UCSD-AML1 (cell line): ENCODE results near the gene YBX2.

Experiments used
- DNase-seq: peaks from one replicate; lab custom pipeline; 2025; ENCODE audit not compliant: unreplicated experiment; lab: John Stamatoyannopoulos, UW

Gene YBX2

DNA sequence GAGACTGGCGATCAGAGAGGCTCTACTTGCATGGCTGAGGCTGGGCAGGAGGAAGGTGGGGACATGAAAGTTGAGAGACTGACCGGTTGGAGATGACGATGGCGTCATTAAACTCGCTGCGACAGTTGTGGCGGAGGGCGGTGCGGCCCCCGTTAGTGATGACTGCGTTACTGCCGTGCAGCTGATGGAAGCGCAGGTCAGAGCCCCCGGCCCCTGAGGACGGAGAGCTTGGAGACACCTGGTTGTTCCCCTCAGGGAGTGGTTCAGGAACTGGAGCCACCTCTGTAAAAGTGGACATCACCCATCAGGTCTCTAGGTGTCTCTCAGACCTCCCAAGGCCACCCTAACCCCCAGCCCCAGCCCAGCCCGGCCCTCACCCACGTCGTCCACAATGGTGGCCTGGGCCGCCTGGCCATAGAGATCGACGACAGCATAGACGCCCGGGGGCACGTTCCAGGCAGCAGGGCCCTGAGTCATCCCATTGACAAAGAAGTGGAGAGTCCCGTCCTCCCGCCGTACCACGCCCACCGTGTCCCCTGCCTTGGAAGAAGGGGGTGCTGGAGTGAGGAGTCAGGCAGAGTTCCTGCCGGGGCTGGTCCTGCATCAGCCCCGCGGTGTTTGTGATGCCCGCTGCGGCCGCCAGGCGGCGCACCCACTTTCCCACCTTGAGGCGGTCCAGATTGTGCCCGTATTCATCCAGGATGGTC, 29.4 kb upstream of the YBX2 start:
- peak; percentile 48 for DNase-seq

DNA sequence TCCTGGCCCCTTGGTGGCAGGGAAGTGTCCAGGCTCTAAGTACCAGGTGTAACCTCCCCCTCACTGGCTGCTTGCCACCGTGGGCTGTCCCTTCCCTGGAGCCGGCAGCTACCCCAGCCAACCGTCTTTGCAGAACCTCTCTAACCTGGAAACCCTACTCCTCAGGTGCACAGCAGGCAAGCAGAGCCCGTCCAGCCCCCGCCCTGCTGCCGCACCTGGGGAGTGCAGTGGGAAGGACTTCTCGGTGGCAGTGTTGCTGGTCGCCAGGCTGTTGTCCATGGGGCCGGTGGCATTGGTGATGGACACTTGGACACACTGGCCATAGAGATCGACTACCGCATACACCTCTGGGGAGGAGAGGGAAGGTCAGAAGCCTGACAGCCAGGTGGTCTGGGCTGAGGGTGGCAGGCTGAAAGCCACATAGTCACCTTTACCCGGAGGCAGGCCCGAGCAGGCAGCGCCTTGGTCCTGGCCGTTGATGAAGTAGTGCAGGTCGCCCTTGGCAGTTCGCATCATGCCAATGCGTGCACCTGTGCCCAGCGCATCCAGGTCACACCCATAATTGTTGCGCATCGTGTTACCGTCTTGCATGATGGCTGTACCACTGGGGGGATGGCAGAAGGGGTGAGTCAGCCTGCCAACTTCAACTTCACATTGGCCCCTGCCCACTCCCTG, 28.2 kb upstream of the YBX2 start:
- no peak for DNase-seq

DNA sequence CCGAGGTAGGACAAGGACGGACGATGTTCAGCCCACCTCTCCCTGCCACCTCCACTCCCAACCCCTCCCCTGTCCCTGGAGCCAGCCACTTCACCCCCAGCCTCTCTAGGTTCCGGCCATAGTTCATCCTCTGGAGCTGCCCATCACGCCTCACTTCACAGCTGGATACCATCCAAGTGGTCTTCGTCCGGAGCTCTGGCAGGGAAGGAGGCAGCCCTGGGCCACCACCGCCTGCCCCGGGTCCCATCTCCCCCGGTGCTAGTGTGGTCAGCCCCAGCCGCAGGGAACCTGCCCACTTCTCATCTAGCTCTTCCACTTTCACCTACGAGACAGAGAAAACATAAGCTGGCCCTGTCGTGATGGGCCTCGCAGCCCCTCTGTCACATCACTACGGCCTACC, 27.0 kb upstream of the YBX2 start:
- no peak for DNase-seq

DNA sequence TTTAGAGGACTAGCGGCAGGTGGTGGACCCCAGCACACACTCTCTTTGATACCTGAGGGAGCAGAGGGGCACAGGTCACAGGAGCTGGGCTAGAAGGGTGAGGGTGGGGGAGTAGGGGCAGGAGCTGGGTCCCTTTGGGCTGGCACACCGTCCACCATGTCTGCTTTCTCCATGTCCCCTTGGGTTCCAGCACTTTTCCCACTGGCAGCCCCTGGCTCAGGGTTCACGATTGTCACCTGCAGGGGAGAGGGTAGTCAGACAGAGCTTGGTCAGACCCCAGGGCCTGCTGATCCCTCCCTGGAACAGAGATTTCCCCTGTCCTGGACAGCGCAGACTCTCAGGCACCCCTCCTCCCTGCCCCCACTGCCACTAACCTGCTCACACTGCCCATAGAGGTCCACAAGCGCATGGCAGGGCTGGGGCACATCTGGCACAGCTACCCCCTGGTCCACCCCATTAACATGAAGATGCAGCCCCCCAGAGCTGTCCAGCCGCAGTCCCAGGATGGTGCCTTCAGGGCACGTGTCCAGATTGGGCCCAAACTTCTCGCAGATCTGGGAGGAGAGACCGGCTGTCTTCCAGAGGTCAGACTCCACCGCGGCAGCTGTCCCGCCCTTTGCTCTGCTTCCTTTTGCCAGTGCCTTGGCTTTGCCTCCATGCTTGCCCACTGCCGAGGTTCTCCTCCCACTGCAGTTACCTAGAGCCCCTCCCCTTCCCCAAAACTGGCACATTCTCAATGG, 23.9 kb upstream of the YBX2 start:
- no peak for DNase-seq

DNA sequence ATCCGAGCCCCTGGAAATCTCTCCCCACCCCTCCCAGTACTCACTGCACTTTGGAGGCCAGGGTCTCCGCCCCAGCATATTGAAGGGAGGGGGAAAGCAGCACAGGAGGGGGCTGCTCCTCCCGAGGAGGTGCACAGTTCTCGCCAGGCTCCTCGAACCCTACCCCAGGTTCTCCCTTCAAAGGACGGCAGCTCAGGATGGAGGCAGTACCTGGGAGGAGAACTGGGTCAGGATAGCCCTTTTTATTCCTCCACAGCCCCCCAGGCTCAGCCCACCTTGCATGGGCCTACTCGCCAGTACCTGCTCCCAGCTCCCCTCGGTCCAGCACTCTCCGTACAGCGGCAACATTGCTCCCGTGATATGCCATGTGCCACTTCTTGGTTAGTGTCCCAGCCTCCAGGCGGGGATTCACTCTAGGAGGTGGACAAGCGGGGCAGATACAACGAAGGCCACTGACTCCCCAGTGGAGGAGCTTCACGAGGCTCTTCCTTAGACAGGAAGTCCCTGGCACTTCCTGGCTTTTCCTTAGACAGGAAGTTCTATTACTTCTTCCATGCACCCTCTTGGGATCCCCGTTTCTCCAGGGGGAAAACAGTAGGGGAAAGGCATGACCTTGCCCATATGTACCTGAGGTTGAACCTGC, 22.8 kb upstream of the YBX2 start:
- DNase-seq = no peak

DNA sequence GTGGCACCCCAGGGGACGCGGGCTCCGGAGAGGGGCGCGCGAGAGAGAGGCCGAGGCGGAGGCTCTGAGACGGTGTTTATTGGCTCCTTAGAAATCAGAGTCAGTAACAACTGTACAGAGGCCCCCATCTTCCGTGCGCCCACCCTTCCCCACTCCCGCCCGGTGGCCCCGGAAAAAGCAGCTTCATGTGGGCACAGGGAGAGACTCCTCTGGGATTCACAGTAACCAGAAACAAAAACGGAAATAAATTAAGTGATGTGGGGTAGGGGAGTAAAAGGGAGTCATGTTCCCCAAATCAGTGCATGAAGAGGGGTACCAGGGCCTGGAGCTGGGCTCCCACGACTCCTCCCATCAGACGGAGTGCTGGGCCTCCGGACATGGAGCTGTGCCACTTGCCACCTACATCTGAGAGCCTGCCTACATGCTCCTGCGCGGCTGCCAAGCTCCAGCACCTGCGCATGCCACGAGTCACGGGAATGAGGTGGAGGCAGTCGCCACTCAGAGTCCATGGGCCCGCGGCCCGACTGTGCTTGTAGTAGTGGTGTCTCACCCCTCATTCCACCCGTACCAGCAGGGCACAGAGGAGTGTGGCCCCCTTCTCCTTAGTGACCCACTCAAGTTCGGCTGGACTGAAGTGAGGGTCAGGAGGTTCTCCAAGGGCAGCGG, 21.3 kb upstream of the YBX2 start:
- DNase-seq = no peak

DNA sequence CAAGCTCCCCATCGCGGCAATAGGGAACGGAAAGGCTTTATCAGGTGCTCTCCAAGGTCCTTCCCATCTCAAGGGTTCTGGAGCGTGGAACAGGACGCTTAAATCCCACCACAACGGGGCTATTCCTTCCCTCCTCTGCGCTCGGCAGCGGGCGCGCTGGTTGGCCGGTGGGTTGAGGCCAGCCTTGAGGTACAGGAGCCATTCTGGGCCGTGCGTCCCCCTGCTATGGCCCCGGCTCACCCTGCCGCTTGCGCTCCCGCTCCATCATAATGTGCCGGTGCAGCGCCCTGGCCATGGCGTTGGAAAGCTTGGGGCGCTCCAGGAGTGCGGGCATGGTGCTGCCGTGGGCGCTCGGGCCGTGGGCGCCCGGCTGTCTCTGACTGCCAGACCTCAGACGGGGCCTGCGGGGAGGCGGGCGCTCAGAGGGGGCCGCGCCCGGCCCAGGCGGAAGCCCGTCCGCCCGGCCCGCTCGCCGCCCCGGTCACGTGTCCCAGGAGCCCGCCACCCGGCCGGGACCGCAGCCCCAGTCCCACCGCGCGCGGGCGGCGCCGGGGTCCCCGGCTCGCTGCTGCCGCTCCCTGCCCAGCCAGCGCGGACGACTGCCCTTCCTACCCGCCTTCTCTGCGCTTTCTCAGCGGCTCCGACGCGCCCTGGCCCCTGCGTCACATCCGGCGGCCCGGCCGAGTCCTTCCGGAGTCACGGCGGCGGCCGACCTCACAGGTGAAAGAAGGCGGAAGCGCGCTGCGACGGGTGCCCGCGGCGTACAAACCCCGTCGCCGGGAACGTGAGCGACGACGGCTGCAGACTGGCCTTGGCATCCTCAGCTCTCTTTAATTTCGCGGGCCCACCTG, 20.5 kb upstream of the YBX2 start, which contains the start of gene GPS2:
Gene GPS2, minus strand, starts transcription at position 642 of the 851 bp plus-strand sequence. Its CDS starts 308 bp downstream, at position 334.
- DNase-seq = peak; percentile 85

DNA sequence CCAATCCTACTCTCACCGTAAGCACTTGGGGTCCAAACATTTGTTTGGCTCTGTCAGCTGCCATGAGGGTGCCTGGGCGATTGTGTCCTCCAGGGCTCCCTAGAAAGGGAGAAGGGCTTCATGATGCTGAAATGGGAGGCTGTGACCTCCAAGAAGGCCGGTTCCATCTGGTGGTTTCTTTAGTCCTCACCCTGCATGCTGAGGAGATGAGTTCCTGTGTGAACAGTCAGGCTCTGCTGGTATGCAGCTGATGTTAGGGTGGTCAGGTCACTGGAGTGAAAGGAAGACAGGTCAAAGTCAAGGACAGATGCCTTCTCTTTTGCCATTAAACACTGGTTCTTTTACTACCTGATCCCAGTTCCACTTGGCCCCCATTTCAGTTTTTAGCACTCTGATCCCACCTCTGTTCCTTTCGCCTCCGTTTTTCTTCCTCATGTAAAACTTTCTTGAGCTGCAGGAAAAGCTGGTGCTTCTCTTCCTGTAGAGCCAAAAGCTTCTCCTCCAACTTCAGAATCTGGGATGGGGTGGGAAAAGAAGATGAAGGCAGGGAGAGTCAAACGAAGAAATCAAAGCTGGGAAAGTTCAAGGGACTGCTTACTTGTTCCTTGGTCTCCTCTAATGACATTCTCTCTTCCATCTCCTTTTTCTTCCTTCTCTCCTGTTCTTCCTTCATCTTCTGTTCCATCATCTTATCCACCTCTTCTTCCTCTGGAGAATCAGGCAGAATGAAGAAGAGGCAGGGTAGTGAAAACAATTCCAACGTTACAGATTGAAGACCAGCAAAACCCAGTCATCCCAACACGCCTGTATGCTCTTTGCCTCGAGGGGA, 19.7 kb upstream of the YBX2 start:
- DNase-seq = no peak

DNA sequence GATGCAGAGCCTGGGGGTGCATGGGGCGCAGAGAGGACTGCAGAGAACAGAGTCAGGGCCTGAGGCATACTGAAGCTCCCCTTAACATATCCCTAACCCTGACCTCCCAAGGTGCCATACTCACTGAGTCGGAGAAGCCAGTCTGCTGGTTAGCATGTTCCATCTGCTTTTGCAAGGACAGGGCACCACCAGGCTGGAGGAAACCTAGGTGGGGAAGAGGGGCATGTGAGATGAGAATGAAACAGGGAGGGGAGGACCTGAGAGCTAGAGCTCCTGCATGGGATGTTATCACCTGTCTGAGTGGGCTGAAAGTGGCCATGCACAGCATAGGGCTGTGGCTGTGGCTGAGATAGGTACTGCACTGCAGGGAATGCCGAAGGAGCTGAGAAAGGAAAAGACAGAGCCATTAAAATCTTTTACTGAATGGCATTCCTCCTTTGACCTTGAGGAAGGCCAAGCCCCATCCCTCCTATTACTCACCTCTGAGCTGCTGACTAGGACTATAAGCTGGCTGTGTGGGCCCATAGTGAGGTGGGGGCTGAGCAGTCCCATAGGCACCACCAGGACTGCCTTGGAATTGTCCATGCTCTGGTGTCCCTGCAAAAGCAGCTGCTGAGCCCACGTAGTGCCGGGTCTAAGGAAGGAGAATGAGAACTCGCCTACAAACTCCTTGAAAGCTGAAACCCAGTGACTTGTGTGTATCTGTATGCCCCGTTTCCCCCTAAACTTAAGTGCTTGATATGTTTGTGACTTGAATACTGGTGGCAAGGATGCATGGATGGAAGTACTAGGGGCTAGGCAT, 18.9 kb upstream of the YBX2 start:
- DNase-seq = no peak

DNA sequence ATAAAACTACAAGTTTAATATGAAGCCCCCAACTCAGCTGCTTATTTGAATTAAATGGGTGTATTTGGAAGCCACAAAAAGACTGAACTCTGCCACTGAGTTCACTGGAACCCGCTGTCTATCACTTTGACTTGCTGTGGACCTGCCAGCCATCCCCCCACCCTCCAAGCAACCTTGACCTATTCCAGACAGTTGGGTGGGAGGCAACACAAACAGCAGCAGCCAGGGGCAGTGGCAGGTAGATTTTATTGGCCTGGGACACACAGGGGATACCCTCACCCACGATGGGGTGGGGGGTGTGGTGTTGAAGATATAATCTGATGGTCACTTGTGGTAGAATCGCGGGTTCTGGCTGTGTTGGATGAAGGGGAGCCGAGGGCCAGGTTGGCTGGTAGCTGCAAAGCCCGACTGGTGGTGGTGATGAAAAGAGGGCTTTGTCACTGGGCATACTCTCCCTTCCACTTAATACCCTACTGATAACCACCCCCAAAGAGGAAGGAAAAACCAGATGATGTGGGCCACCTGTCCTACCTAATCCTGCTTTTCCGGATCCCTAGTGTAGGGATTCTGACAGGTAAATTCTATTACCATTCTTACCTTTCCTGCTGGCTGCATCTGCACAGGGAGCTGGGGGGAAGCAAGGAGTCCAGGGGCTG, 18.1 kb upstream of the YBX2 start:
- DNase-seq = no peak

DNA sequence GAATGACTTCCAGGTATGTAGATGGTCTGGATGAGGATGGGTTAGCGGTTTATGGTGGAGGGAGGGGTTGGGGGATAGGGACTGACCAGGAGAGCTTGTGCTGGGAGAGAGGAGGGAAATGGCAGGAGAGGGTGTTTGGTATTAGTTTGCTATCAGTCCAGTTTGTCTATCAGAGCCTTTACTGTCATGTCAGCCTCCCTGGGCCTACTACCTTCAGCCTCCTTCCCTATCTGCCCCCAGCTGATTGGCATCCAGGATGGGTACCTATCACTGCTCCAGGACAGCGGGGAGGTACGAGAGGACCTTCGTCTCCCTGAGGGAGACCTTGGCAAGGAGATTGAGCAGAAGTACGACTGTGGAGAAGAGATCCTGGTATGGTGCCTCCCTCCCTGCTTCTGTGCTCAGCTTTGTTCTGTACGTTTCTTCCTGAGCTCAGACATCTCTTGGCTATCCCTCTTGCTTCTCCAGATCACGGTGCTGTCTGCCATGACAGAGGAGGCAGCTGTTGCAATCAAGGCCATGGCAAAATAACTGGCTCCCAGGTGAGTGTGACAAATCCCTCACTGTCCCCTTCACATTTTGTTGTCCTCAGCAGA, 16.8 kb upstream of the YBX2 start:
- DNase-seq = no peak

DNA sequence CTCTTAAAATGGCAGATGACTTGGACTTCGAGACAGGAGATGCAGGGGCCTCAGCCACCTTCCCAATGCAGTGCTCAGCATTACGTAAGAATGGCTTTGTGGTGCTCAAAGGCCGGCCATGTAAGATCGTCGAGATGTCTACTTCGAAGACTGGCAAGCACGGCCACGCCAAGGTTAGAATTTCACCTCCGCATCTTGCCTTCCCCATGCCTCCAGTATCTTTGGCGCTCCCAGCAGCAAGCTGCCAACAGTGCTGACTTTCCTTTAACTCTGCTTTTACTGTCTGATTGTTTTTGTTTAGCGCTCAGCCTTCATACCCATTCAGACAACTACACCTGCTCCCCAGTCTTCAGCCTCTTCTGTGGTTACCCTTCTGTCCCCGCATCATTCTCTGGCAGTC, 15.2 kb upstream of the YBX2 start:
- DNase-seq = no peak

DNA sequence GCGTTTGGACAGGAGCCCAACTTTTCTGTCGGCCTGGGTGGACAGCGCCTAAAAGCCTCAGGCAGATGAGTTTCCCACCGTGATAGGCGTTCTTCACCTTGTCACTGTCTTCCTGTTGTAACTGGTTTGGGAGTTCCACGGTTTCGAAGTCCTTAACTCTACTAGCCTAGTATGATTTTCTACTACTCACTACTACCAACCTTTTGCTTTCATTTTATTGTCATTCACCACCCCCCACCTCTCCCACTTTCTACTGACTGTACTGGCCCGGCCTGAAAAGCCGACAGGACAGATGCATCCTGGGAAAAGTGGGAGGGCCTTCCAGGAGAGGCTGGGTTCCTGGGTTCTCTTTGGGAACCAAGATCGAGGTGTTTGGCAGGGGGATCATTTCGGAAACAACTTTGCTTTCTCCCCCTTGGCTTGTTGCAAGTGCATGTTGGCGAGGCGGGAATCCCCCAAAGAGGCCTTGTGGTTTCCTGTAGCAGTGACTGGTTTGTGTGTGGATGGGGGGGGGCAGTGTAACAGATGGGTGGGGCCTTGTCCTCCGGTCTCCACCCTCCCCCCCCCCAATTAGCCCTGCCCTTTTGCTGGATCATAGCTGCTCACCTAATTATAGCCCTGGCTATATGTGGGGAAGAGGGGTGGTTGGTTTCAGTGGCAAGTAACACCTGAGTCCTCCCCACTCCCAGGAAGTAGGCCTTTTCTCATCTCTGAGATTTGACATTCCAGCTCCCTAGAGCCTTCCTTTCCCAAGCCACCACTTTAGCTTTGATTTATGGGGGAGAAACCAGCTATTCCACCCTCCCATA, 14.4 kb upstream of the YBX2 start:
- DNase-seq = peak; percentile 69

DNA sequence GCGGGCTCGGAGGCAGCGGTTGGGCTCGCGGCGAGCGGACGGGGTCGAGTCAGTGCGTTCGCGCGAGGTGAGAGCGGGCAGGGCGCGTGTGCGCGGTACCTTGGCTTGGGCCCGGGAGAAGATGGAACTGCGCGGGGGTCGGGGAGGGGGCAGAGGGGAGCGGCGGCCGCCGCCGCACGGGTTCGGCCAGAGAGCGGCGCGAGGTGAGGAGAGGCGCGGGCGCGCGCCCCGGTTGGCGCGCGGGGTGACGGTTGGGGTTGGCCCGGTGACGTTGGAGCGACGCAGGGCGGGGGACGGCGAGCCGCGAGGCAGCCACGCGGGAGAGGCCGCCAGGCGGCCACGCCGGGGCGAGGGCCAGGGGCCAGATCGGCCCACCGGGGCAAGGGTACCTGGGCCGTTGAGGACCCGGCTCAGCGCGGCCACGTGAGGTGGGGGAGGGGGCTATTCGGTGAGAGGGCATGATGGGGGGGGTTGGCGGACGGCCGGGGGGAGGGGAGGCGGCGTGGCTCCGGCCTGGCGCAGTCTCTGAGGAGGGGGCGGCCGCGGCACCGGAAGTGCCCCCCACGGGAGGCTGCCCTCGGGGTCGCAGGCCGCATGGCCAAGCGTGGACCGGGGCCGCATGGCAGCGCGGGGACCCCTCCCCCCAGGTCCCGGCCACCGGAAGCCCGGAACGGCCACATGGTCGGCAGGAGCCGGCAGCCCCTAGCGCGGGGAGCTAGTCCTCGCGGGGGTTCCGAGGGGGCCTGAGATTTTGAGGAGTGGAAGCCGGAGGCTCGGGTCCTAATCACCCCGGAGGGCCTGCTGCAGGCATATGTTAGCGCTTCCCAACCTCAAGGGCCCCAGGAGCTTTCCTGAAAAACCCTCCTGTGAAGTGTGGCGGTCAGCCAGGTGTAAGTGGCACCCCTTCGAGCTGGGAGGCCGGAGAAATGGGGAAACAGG, 13.5 kb upstream of the YBX2 start:
- DNase-seq = peak; percentile 56

DNA sequence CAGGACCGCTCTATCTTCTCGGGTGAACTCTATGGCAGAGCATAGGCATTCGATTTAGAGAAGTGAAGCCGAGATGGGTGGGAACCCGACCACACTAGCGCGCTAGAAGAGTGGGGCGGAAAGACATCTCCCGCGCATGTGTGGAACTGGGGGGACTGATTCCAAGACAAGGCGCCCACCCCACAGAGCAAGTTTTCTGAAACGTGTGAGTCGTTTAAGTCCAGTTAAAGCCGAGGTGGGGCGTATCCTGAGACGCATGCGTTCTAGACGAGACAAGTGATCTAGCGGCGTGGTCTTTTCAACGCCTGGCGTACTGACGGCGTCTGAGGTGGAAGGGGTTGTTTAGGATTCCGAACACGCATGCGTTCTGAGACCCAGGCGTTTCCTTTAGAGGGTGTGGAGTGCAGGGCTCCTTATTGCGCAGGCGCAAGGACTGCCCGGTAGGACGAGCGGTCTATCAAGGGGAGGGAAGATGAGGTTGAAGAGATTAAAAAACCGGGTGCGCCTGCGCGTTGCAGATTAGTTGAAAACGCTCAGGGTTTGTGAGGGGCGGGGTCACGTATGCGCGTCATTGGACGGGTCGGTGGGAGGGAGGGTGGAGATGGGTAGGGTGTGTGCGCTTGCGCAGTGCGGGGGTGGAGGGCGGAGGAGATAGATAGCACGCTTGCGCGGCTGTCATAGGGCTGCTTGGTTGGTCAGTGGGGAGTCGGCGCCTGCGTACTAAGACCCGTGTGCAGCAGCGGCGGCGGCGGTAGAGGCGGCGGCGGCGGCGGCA, 12.7 kb upstream of the YBX2 start, which contains the start of gene EIF5A:
Gene EIF5A, plus strand, starts transcription at position 718 of the 775 bp plus-strand sequence. CDS start 2,008 bp downstream, outside the sequence.
- peak; percentile 100 for DNase-seq
